ENCODE measurements around the gene GABRG3.

GABRG3 gene

GRCh38 chr15:27433604-27434003 lies 462.6 kb downstream of the GABRG3 start:
- DNase-seq: no peak

DNA sequence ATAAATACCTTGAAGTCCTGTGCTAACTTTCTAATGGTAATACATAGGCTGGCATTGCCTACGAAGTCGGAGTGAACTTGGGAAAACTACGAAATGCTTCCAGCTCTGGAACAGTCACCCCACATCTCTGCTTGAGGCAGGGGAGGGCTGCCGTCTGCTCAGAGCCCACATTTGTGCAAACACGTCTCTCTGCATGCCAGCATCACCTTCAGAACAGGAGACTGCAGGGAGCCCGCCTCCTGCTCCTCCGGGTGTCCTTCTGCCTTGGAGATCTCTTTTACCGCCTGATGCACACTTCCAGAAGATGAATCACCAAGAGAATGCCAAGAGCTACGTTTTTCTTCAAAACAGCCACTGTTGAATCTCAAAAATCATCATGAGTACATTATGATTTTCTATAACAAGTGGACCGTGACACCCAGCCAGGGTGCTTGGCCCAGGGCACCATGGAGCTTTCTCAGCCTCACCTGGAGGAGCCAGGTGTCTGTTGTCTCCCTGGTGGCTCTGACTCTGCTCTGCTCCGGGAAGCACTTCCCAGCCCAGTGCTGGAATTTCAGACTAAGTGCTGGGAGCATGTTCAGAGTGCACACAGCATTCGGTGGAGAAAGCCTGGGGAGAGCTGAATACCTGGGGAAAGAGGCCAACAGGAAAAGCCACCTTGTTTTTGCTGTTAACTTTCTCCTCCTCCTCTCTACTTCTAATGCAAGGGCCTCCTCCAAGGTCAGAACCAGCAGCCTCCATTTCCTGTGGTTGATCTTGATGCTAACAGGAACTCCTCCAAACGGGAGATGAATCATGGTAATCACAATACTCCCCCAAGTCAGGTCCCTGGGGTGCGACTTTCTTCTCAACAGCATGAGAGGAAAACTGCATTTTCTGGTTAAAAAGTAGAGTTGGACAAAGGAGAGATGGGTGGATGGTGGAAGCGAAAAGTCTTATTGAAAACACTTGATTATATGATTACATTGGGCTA lies 467.7 kb downstream of the GABRG3 start:
- no peak for DNase-seq

- no peak for DNase-seq
These were observed 470.1 kb downstream of the GABRG3 start for GRCh38 chr15:27441120-27441519.

- DNase-seq: no peak
These were observed 477.3 kb downstream of the GABRG3 start for GRCh38 chr15:27448234-27448633.

DNA sequence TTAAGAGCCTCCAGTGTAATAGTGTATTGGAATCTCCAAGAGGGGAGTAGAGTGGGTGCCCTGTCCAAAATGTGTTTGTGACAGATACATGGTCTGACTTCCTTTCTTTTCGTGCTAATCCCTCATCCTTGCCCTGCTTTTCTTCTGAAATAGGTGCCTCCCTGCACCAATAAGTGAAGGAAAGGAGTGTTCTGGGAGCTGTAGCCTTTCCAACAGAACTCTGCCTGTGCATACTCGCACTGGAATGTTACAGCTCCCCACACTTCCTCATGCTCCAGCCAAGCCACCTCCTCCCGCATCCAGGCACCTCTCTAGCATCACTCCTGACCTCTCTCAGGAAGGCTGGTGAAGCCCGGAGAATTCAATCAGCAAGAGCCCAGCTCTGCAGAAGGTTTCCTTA lies 478.0 kb downstream of the GABRG3 start:
- DNase-seq: no peak

DNA sequence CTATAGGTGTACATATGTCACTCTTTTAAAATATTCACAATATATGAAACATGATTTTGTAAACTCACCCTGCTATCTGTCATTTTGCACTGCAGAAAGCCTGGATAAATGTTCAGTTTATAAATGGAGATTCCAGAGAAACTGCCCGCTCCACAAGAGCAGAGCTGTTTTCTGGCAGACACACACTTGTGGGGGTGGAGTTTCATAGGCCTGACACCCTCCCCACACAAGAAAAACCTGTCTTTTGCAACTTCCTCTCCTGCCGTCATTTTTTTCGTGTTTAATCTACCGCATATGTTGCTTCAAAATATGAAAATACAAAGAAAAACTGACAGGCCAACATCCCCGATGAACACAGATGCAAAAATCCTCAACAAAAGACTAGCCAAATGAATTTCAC lies 479.0 kb downstream of the GABRG3 start:
- no peak for DNase-seq

DNA sequence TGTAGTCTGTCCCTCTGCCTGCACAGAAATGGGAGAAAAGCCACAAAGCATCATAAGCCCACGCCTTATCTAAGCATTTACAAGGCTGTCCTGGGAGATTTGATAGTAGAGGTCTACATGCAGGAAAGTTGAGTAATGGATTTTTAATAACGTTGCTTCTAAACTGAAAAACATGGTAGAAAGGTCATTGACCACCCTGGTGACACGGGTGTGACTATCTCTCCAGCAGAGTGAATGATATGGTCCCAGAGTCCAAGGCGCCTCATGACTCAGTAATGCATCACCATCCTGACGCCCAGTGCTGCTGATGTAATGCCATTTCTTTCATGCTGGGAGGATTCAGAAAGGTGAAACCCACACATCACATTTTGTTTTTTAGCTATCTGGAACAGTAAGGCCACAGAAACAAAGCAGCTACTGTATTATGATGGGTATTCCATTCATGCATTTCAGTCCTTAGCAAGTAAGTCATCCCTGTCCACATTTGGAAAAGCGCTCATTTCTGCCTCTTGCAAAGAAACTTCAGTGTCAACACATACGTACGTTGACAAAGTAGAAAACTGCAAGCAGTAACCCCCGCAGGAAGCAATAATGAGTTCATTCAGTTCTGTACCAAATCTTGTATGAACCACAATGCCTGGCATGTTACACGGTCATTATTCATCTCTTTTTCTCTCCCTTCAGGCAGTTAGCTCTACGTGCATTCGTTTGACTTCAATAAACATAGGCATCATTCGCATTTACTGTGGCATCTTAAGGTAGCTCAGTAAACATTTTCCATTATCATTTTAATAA lies 483.5 kb downstream of the GABRG3 start:
- no peak for DNase-seq

GRCh38 chr15:27456807-27457206 lies 485.8 kb downstream of the GABRG3 start:
- DNase-seq: no peak

DNA sequence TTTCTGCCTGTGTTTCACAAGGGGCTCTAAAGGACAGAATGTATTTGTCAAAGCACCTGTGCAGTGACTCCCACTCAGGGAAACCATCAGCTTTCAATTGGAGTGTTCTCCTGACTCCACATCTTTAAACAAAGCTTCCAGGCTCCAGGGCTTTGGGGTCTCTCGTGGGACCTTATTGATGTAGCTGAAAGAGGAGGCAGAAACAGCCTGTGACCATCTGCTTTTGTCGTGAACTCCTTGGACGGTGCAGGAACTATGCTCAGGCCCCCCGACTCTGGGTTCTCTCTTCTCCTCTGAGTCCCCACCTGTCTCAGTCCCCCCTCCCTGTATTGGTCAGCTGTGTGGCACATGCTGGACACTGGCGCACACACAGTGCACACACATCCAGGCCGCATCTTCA lies 486.8 kb downstream of the GABRG3 start:
- DNase-seq: no peak

DNA sequence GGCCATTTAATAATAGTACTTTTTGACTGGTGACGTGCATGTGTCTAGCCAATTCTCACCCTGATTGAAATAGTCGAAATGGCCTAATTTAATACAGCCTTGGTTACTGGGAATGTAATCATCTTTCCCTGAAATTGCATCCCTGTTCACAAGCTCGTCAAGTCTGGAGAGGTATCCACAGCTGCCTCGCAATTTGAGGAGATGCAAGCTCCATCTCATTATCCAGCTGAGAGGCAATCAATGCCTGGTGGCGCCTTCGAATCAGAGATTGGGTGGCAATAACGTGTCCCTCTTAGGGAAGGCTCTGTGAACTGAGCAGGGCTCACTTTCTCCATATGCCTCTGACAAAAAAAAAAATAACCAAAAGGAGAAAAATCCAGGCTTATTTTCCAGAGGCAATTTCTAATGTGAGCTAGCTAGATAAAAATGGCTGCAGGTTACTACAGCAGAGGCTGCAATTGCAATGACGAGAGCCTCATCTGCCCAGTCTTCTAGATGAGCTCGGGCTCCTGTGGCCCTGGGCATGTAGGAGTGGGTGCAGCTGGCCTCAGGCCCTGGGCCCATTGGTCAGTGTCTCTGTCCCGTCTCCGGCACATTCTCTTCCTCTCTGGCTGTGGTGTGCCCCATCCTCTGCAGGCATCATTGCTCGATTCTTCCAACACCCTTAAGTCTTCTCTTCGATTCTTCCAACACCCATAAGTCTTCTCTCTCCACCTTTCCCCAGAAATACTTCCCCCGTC lies 487.5 kb downstream of the GABRG3 start:
- no peak for DNase-seq

GRCh38 chr15:27459836-27460235 lies 488.9 kb downstream of the GABRG3 start:
- DNase-seq: no peak

- no peak for DNase-seq
These were observed 490.2 kb downstream of the GABRG3 start for GRCh38 chr15:27461181-27461580.

DNA sequence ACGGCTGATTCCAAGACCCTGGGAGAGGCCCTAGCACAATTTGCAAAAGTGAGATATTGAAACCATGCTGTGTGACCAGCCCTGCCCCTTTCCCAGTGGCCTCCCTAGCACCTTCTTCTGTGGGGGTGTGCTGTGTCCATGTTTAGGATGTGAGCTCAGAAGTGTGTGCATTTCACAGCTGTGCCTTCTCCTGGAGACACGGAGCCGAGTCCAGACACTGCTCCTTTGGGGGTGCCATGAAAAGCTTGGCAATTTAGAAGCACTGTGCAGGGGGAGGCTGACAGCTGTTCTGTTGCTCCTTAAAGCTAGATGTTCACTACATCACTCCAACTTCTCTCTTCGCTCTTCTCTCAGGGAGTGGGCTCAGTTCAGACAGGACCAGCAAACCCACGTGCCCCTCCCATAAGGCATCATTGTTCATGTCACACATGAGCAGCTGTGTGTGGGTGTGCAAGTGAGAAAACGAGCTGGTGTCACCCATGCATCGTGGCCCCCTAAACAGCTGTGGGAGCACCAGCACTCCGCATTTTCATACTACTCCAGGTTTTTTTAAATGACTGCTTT lies 492.6 kb downstream of the GABRG3 start:
- no peak for DNase-seq

GRCh38 chr15:27464941-27465612 lies 494.1 kb downstream of the GABRG3 start:
- DNase-seq: no peak

DNA sequence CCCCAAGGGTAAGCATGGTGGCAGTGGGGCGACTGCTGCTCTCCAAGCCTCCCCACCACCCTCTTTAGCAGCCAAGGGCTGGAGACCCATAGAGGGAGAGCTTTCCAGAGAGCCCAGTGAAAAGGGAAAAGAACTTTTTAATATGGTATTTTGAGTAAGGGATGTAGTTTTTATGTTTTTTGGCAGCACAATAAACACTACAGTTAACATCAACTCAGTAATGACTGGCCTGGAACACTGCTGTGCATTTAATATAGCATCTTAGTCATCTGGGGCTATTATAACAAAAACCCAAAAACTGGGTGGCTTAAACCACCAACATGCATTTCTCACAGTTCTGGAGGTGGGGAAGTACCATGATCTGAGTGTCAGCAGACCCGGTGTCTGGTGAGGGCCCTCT lies 495.8 kb downstream of the GABRG3 start:
- DNase-seq: no peak

DNA sequence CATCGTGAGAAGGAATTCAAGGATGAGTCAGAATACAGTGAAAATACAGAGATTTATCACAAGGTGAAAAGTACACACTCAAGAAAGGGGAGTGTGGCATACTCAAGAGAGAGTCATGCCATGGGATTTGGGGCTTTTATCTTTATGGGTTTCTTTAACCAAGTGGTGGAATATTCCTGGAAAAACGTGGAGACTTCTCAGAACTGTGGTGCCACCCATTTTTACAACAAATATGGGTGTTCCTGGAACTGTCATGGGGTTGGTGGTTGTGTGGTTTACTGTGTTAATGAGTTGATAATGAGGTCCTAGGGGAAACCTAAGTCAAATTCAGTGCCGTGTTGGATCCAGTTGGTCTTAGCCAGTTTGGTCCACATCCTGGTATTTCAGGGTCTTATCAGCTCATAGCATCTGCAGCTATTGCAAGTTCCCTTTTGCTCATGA lies 497.2 kb downstream of the GABRG3 start:
- DNase-seq: no peak

DNA sequence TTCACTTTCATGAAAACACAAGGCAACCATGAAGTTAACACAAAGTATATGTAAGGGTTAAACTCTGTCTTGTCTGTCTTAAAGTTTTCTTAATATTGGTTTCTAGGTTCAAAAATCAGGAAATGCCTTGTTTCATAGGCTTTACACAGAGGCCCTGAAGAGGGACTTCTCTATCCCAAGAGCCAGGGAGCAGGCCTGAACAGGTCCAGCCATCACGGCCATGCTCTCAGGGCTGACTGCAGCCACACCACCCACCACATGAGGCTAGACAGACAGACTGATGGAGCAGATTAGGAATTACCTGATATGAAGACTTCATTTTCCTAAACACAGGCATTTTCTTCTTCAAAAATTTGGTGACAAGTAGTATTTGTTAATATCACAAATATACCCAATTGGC lies 502.9 kb downstream of the GABRG3 start:
- DNase-seq: no peak

DNA sequence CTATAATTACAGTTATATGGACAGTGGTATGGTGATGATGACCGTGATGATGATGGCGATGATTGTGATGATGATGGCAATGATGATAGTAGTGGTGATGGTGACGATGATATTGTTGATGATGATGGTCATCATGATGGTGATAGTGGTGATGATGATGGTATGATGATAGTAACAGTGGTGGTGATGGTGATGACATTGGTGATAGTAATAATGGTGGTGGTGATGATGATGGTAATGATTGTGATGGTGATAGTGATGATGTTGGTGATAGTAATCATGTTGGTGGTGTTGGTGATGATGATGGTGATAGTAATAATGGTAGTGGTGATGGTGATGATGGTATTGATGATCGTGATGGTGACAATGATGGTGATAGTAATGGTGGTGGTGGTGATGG lies 504.4 kb downstream of the GABRG3 start:
- DNase-seq: no peak

DNA sequence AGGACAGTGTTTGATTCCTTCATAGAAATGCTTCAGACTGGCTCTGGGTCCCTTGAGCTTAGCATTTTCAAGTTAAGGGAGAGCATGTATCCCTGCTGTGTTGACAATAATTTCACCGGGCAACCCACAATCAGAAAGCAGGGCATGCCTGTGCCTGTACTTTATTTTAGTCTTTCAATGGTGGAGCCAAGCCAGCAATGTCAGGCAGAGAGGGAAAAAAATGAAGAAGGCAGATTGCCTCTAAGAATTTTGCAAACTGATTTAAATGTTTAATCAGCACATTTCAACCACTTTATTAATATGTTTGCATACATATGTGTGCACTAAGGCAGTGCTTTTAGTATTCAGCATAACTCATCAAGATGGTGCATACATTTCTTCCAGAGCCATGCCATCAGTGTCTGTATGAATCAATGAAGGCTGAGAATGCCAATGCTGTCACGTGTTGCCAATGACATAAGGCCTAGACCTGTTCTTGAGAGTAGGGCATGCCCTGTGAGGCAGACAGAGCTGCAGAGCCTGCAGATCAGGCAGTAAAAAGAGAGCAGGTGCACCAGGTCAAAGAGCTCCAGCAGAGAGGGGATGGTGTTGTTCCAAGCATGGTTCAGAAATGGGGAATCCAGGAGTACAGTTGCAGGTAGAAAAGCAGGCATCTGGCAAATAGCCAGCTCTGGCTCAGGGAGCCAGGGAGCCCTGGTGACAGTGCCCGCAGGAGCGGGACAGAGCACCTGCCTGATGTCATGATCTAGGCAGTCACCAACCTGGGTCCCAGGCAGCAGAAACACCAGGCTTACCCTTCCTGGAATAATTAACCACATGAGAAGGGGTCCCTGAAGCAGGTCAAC lies 508.5 kb downstream of the GABRG3 start:
- no peak for DNase-seq

DNA sequence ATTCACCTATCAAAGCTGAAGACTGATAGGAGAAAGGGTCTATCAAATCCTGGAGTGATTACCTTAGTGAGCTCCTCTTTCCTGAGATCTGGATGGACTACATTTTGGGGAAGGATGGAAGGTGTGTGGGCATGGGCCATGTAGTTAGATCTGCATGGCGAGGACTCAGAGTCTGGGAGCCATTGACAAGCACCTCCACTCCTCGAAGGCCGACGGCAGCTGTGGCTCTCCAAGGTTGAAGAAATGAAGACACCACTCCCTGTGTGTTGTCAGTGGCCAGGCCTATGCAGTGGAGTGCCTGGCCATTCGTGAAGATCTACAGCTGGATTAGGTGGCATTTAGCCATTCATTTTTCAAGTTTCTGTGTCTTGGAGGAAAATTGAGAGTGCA lies 509.2 kb downstream of the GABRG3 start:
- DNase-seq: no peak

GRCh38 chr15:27480642-27481041 lies 509.7 kb downstream of the GABRG3 start:
- DNase-seq: no peak

All from activated CD8-positive, alpha-beta memory T cell treated with anti-CD3 and anti-CD28 coated beads, Interleukin-2, amount 50 U/mL, for 4 hours (primary cell).